DMS53 (cell line): ENCODE results near the gene STKLD1.
"Not testable (repeated sequence)": the region's sequence is repeated elsewhere in the genome, so short reads cannot be mapped to it uniquely, and the experiment has no call there.

Source experiments
- DNase-seq: peaks from one replicate; lab custom pipeline; 2025; lab: John Stamatoyannopoulos, UW

Gene STKLD1

GRCh38 chr9:133375724-133376654 lies at the start of gene STKLD1, which contains the start of gene SURF4:
TSS of gene STKLD1 (plus strand) at chr9:133376366. CDS start at chr9:133376474, 108 bp downstream.
TSS of gene SURF4 (minus strand) at chr9:133376060. CDS start at chr9:133375969, 91 bp downstream.
- DNase-seq = peak; percentile 98

DNA sequence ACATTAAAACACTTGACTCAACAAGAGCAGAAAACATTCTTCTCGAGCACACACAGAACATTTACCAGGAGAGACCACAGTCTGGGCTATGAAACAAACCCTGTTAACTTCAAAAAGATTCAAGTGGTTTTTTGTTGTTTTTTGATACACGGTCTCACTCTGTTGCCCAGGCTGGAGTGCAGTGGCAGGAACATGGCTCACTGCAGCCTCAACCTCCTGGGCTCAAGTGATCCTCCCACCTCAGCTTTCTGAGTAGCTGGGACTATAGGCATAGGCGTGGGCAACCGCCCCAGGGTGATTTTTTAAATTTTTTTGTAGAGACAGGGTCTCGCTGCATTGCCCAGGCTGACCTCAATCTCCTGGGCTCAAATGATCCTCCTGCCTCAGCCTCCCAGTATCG lies 49.1 kb upstream of the STKLD1 start:
- DNase-seq = not testable (repeated sequence)

DNA sequence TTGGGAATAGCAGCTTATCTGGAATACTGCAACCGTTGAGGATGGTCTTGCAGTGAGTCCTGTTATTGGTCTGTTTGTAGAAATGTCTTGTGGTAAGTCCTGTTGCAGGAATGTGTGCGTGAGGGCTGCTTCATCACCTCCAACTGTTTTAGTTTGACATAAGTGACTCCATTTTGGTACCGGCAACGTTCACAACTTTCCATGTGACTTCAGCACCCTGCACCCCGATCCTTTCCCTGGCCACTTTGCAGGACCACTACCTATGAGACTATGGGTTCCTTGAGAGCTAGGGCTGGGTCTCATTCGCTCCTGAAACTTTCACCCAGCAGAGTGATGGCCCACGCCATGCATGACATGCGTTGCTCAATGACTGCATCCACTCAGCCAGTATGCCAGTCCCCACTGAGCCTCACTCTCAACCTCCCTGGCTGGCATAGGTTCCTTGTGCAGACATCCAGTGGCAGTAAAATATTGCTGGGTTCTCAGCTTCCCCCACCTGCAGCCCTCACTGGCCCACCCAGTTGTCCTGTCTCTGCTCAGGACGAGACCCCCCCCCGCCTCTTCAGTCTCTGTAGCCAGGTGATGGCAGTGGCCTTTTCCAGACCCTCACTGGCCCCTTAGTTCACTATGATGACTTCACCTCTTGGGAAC lies 48.2 kb upstream of the STKLD1 start:
- no peak for DNase-seq

DNA sequence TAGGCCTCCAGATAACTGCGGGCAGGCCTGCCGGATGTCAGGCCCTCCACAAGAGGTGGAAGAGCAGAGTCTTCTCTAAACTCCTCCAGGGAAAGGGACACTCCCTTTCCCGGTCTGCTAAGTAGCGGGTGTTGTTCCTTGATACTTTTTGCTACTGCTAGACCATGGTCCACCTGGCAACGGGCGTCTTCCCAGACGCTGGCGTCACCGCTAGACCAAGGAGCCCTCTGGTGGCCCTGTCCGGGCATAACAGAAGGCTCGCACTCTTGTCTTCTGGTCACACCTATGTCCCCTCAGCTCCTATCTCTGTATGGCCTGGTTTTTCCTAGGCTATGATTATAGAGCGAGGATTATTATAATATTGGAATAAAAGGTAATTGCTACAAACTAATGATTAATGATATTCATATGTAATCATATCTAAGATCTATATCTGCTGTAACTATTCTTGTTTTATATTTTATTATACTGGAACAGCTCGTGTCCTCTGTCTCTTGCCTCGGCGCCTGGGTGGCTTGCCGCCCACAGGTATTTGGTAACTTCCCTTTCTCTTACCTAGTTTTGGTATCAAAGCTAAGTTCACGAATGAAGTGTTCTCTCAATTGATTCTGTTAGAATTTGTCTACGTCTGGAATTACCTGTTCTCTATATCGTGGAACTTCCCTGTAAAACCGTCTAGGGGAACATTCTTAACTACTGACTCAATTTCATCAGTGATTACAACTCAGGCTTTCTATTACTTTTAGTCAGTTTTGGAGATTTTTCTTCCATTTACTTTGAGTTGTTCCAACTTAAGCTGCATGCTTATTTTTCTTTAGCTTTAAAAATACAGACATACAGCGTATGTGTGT lies 46.6 kb upstream of the STKLD1 start:
- DNase-seq = peak; percentile 71

GRCh38 chr9:133331221-133331620 lies 44.9 kb upstream of the STKLD1 start:
- DNase-seq = no peak

GRCh38 chr9:133331641-133332380 lies 44.4 kb upstream of the STKLD1 start:
- DNase-seq = no peak

GRCh38 chr9:133332381-133332730 lies 43.8 kb upstream of the STKLD1 start:
- no peak for DNase-seq

DNA sequence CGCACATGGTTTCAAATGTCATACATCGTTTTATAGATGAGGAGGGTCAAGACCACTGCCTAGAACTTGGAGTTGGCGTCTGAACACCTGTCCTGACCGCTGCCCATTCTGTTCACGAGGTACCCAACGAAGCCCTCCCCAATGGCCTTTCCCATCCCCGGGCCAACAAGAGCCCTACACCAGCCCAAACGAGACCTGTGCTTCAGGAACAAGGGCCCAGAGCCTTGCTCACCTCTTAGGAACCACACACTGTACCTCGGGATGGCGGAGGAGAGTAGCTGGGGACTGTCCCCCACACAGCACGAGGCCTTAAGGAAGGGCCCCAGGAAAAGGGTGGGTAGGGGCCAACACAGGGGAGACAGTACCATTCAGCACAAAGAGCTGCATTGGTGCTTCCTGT lies 43.2 kb upstream of the STKLD1 start:
- no peak for DNase-seq

- DNase-seq = no peak
Measured at GRCh38 chr9:133333566-133333965, 42.6 kb upstream of the STKLD1 start.

GRCh38 chr9:133334161-133334560 lies 42.0 kb upstream of the STKLD1 start:
- no peak for DNase-seq

- DNase-seq = not testable (repeated sequence)
Measured at GRCh38 chr9:133334888-133335287, 41.3 kb upstream of the STKLD1 start.

DNA sequence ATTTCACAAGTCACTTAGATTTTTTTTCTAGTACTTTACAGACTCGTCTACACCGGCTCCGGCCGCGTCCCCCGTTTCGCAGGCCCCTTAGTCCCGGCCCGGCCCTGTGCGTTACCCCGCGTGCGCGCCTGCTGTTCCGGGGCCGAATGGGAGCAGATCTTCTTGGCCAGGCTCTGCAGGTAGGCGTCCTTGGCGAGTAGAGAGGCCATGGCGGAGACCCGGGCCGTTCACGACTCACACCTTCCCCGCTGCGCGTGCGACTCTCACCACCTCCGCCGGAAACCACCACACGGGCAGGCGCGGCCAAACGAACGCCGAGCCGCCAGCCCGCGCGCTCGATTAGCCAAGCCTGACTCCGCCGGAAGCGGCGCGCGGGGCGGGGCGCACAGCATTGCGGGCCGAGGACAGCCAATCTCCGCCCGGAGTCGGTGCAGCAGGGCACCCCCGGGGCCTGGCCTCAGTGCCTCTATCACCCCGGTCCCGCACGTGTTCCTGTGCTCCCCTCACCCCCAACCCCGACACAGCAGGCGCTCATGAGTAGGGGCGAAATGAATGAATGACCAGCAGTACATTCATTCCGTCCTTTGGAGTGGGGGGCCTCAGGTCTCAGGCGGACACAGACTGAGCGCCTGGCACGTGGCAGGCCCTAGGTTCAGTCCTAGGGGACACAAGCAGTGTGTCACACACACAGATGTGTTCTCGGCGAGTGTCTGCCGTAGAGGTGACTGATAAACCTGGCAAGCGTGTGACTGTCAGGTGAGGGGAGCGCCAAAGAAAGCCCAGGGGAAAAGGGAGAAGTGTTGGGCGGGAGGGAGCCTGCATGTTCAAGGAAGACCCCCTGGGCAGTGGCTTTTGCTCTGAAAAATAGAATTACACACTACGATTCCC lies 40.0 kb upstream of the STKLD1 start, which contains the start of gene SURF6:
Gene SURF6 (minus strand): TSS at position 265 of the 888 bp plus-strand sequence. CDS start 56 bp downstream, at position 209.
- peak; percentile 98 for DNase-seq

DNA sequence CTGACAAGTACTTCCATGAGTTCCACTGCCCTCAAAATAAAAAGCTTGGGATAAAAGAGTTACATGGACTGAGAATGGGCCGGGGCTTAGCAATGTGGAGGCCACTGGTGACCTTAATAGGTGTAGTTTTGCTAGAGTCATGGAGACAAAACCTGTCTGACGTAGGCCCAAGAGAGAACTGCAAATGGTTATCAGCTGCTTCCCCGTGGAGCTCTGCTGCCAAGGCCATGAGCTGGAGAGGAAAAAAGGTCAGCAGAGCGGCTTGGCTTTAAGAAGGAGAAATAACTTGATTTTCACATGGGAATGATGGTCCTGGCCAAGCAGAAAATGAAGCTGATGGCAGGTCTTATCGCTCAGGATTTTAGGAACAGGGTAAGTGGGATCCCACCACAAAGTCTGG lies 36.5 kb upstream of the STKLD1 start:
- DNase-seq = no peak

DNA sequence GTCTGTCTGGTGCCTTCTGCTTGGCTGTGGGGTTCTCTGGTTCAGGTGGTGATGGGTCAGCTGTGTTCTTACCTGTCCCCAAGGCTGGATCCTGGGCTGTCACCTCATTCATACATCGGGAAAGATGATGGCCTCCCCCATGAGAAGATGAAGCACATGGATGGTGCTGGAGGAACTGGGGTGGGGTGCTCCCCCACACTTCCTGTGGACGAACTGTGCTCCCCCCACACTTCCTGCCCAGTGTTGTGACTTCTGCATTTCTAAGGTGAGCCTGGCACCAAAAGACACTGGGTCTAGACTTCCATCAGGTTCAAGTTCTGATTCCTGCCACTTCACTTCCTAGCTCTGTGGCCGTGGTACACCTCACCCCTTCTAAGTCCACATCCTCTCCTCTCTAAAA lies 35.9 kb upstream of the STKLD1 start:
- DNase-seq = no peak

DNA sequence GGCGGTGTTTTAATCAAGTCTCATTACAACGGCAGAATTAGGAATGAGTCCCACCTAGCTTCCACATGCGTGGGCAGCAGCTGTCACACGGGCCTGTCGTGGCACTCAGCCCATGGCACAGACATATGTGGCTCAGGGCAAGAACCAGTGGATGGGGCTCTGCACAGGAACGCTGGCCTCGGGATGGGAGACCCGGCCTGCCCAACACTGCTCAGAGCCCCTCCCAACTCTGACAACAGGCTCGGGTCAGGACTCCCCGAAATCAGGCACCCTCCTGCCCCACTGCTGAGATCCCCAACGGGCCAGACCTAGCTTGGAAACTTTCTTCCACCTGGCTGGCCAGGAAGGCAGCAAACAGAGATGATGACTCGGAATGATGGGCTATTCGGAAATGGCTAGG lies 35.2 kb upstream of the STKLD1 start:
- no peak for DNase-seq

DNA sequence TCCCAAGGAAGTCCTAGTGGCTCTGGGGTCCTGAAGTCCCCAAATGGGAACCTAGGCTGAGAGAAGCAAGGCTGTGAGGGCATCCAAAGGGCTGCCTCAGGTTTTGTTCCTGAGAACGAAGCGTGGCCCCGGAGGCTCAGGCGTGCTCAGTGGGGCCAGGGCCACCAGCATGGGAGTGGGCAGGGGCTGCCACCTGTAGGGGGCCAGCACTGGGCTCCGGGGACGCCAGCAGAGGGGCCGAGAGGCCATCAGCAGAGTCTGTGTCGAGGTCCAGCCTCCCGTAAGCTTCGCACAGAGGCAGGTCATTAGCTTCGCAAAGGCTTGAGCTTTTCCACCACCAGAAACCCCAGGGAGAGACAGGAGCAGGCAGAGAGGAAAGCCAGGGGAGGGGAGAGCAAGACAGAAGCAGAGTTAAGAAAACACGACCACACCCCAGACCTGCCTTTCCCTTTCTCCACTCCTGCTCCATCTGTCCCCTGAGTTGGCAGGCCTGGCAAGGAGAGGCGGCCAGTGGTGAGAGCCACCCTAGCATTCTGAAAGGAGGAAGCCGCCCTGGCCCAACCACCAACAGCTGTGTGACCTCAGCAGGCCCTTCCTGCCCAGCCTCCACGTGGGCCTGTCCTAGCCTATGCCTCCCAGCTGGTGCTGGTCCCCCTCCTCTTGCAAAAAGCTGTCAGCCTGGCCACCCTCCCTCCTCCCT lies 34.6 kb upstream of the STKLD1 start:
- no peak for DNase-seq

- DNase-seq = peak; percentile 33
Measured at GRCh38 chr9:133342069-133342406, 34.1 kb upstream of the STKLD1 start.

GRCh38 chr9:133342570-133342969 lies 33.6 kb upstream of the STKLD1 start:
- DNase-seq = peak; percentile 30

GRCh38 chr9:133344071-133344470 lies 32.1 kb upstream of the STKLD1 start:
- no peak for DNase-seq

GRCh38 chr9:133344979-133345378 lies 31.2 kb upstream of the STKLD1 start:
- DNase-seq = no peak
